Measurements from ENCODE around the gene CDK14. TPM values are rescaled to one million over a fixed set of nuclear protein-coding genes. Genes with fewer than 3 reads are reported as not detected.

CDK14 gene
- total RNA-seq, 1 donor: 39.1 TPM

- Histone ChIP-seq H2AFZ (ENCODE audit: low read length) (no peak overlapping the region), H3K27me3 (ENCODE audit: insufficient read depth, low read length) (no peaks in the 10 kb centered on the region), H3K36me3 (ENCODE audit: insufficient read depth, low read length) (no peaks in the 10 kb centered on the region), H3K4me1 (ENCODE audit: insufficient read depth, low read length) (peaks cover 16% of the 10 kb centered on the region), H3K4me3 (ENCODE audit: insufficient read depth, low read length) (no peak overlapping the region), H3K79me2 (ENCODE audit: insufficient read depth, low read length) (no peaks in the 10 kb centered on the region), H3K9me3 (ENCODE audit: low read depth, low read length) (no peaks in the 10 kb centered on the region), H4K20me1 (ENCODE audit: insufficient read depth, low read length) (no peaks in the 10 kb centered on the region), H3K27ac (ENCODE audit: low read depth, low read length) (no peak overlapping the region), H3K4me2 (ENCODE audit: insufficient read depth, low read length) (no peak overlapping the region)
- TF ChIP-seq CTCF (IDR thresholded peaks at IDR 0.05; ENCODE audit: extremely low read depth, low read depth, low read length): no peak
- DNase-seq (ENCODE audit: insufficient read length, low spot score, missing footprints): no peak
These were observed 655.8 kb downstream of the CDK14 start for GRCh38 chr7:91251877-91252276.

Other genes with a start within 250 kb of the CDK14 start
- gene GTPBP10, start 249.6 kb upstream of the CDK14 start, total RNA-seq: 21.0 and 21.5 TPM in 2 replicates
- 35.9 and 39.8 TPM in 2 replicates for gene CLDN12, start 192.9 kb upstream of the CDK14 start, total RNA-seq
- gene PTTG1IP2, start 126.7 kb upstream of the CDK14 start, total RNA-seq: not detected in 2 replicates